ENCODE measurements around the gene OSM.

OSM gene

DNA sequence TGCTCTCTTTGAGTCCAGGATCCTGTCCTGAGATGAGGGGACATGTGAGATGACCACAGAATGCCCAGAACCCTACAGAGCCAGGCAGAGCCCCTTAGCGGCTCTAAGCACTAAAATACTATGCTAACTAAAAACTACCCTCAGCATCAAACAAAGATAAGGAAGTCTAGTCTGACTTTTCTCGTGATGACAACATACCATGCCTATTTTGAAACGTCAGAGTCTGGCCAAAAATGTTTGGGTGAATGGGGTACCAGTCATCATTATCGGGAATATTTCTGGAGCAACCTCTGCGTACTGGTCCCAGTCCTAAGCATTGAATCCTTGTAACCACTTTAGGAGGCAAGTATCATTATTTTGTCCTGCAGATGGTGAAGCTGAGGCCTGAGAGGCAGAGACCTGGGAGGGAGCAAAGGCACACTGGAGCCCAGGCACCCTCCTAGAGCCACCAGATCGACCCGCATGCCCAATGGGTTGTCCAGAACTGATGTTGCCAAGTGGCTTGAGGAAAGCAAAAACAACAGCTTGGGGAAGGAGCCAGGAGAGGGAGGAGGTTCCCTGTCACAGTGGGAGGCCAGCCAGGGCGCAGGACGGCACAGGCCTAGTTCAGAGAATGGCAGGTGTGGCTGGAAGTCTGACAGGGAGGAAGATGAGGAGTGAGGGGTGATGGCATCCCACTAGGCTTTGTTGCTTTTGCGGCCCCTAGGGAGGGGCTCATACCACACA, 7.2 kb upstream of the OSM start (continued):
- TF ChIP-seq PRDM10 (tag by site-specific recombination; IDR thresholded peaks at IDR 0.05) (no peak), ZNF266 (tag by site-specific recombination; IDR thresholded peaks at IDR 0.05; ENCODE audit: low read depth) (no peak), ZNF132 (tag by site-specific recombination; IDR thresholded peaks at IDR 0.05; ENCODE audit: borderline replicate concordance) (no peak), ZBTB1 (tag by site-specific recombination; IDR thresholded peaks at IDR 0.05) (no peak), ZNF600 (tag by site-specific recombination; IDR thresholded peaks at IDR 0.05) (no peak), ZNF837 (tag by site-specific recombination; IDR thresholded peaks at IDR 0.05) (no peak), PATZ1 (tag by site-specific recombination; IDR thresholded peaks at IDR 0.05) (no peak)
- TF ChIP-seq, protein P1, sequence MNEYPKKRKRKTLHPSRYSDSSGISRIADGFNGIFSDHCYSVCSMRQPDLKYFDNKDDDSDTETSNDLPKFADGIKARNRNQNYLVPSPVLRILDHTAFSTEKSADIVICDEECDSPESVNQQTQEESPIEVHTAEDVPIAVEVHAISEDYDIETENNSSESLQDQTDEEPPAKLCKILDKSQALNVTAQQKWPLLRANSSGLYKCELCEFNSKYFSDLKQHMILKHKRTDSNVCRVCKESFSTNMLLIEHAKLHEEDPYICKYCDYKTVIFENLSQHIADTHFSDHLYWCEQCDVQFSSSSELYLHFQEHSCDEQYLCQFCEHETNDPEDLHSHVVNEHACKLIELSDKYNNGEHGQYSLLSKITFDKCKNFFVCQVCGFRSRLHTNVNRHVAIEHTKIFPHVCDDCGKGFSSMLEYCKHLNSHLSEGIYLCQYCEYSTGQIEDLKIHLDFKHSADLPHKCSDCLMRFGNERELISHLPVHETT (tag by site-specific recombination; IDR thresholded peaks at IDR 0.05), result no peak

DNA sequence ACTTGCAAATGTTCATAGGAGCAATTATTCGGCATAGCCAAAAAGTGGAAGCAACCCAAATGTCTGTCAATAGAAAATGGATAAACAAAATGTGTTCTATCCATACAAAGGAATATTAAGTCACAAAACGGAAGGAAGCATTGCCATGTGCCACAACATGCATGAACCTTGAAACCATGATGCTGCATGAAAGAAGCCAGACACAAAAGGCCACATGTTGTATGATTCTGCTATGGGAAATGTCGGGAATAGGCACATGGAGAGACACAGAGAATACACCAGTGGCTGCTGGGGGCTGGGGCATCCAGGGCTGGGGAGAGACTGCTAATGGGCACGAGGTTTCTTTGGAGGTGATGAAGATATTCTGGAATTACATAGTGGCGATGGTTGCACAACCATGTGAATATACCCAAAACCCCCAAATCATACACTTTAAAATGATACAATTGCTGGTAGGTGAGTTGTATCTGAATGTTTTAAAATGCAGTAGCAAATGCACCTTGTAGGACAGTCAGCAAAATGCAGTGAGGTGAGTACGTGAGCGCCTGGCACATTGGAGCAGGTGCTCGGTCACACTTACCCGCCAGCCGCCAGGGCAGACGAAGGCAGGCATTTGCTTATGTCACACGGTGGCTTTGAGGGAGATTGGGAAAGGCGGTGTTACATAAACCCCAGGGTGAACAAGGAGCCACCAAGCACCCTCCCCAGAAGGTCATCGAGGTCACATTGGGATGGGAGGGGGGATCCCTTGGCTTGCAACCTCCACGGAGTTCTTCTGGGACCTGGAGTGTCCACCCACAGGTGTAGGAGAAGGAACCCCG, 6.3 kb upstream of the OSM start:
- Histone ChIP-seq H3K4me1 (ENCODE audit: control insufficient read depth, insufficient read depth, low read length) (no peaks in the 10 kb centered on the region), H3K9me3 (ENCODE audit: control insufficient read depth, insufficient read depth, low read depth, low read length) (no peaks in the 10 kb centered on the region), H3K4me3 (ENCODE audit: low read depth, low read length) (no peak overlapping the region), H3K27ac (ENCODE audit: extremely low read depth, low read depth, low read length) (no peak overlapping the region), H3K36me3 (ENCODE audit: control insufficient read depth in 2 of 2, insufficient read depth in 1 of 2, low read length in 2 of 2) (no peaks in the 10 kb centered on the region)
- POLR2A ChIA-PET, result no interaction called here
- CTCF ChIA-PET, result interaction anchor here (0.6 to 1.4 kb wide), 2 partner anchors 10 to 12 kb away, joined by 3 to 8 read pairs; no protein-coding TSS in a partner anchor
- TF ChIP-seq ZNF10 (tag by site-specific recombination; IDR thresholded peaks at IDR 0.05) (no peak), ZFHX2 (tag by site-specific recombination; conservative IDR thresholded peaks at IDR 0.05) (no peak), ZBTB17 (tag by site-specific recombination; IDR thresholded peaks at IDR 0.05) (no peak), ZNF830 (tag by site-specific recombination; IDR thresholded peaks at IDR 0.05; ENCODE audit: low read depth) (no peak), ZNF16 (tag by site-specific recombination; IDR thresholded peaks at IDR 0.05; ENCODE audit: low read depth) (no peak), ZNF19 (tag by site-specific recombination; IDR thresholded peaks at IDR 0.05; ENCODE audit: low read depth) (no peak), SP7 (tag by site-specific recombination; IDR thresholded peaks at IDR 0.05) (no peak), ZNF549 (tag by site-specific recombination; IDR thresholded peaks at IDR 0.05) (no peak), ZNF747 (tag by site-specific recombination; IDR thresholded peaks at IDR 0.05) (no peak), ZNF175 (tag by site-specific recombination; IDR thresholded peaks at IDR 0.05) (no peak), MYNN (tag by site-specific recombination; IDR thresholded peaks at IDR 0.05; ENCODE audit: borderline replicate concordance) (no peak), ZNF701 (tag by site-specific recombination; IDR thresholded peaks at IDR 0.05) (no peak), ZNF623 (tag by site-specific recombination; IDR thresholded peaks at IDR 0.05) (no peak), ZNF391 (tag by site-specific recombination; IDR thresholded peaks at IDR 0.05; ENCODE audit: borderline replicate concordance, low read depth) (no peak), KLF16 (tag by site-specific recombination; IDR thresholded peaks at IDR 0.05) (no peak), BCL11A (tag by site-specific recombination; IDR thresholded peaks at IDR 0.05; ENCODE audit: low read depth) (no peak)
- TF ChIP-seq, protein P2, sequence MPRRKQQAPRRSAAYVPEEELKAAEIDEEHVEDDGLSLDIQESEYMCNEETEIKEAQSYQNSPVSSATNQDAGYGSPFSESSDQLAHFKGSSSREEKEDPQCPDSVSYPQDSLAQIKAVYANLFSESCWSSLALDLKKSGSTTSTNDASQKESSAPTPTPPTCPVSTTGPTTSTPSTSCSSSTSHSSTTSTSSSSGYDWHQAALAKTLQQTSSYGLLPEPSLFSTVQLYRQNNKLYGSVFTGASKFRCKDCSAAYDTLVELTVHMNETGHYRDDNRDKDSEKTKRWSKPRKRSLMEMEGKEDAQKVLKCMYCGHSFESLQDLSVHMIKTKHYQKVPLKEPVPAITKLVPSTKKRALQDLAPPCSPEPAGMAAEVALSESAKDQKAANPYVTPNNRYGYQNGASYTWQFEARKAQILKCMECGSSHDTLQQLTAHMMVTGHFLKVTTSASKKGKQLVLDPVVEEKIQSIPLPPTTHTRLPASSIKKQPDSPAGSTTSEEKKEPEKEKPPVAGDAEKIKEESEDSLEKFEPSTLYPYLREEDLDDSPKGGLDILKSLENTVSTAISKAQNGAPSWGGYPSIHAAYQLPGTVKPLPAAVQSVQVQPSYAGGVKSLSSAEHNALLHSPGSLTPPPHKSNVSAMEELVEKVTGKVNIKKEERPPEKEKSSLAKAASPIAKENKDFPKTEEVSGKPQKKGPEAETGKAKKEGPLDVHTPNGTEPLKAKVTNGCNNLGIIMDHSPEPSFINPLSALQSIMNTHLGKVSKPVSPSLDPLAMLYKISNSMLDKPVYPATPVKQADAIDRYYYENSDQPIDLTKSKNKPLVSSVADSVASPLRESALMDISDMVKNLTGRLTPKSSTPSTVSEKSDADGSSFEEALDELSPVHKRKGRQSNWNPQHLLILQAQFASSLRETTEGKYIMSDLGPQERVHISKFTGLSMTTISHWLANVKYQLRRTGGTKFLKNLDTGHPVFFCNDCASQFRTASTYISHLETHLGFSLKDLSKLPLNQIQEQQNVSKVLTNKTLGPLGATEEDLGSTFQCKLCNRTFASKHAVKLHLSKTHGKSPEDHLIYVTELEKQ (tag by site-specific recombination; IDR thresholded peaks at IDR 0.05; ENCODE audit: borderline replicate concordance), result no peak
